A549 (cell line): Measurements from ENCODE around the gene TSSK2. TPM values are rescaled to one million over a fixed set of nuclear protein-coding genes. Genes with fewer than 3 reads are reported as not detected.

Experiments used
- ATAC-seq, 2 experiments: fragments of 200-7000 bp in 1 of 2; fragments of >200 bp in 1 of 2; cut with Nextera tagmentation in 1 of 2; cut with Tn5 transposase in 1 of 2; 3 replicates each; pipeline versions ENCODE4 v1.8.0 to v1.9.1; 2018 to 2020; ENCODE audit warnings: mild to moderate bottlenecking in 1 of 2, moderate library complexity in 1 of 2
- CTCF ChIA-PET: fragments of 300-600 bp; sonication (Branson Sonifier 250); formaldehyde crosslinking; extraction: SDS; loops from one replicate; lab custom pipeline; 2021; ENCODE audit warnings: antibody characterized with exemption, inconsistent platforms; lab: Yijun Ruan, JAX
- POLR2A ChIA-PET: fragments of 350-600 bp; formaldehyde crosslinking; extraction: SDS; loops from one replicate; lab custom pipeline; 2021; ENCODE audit warnings: antibody characterized with exemption, inconsistent platforms; lab: Yijun Ruan, JAX
- DNase-seq, 2 experiments: peaks; one replicate each; pipeline versions ENCODE4 v3.0.0 to v3.0.0-alpha.2; 2011 to 2016; ENCODE audit warnings: low read depth in 1 of 2, low spot score in 1 of 2
- FAIRE-seq: peaks from 2 replicates; lab custom pipeline; 2011; peaks lifted over from hg19 to GRCh38; lab: Jason Lieb, UNC
- H3K27ac ChIP-seq, 2 experiments: fragments of >200 bp; sonication (Bioruptor Twin); formaldehyde crosslinking; 3 replicates each; pipeline ENCODE4 v1.5.1; 2016 to 2017
- H3K4me1 ChIP-seq: fragments of >200 bp; sonication (Bioruptor Twin); formaldehyde crosslinking; 3 replicates; pipeline ENCODE4 v1.6.1; 2016
- H3K4me2 ChIP-seq: fragments of >200 bp; sonication (Bioruptor Twin); formaldehyde crosslinking; 3 replicates; pipeline ENCODE4 v1.6.1; 2016
- H3K4me3 ChIP-seq: fragments of >200 bp; sonication (Bioruptor Twin); formaldehyde crosslinking; 3 replicates; pipeline ENCODE4 v1.5.1; 2016
- H3K9me3 ChIP-seq: fragments of >200 bp; sonication (Bioruptor Twin); formaldehyde crosslinking; 3 replicates; pipeline ENCODE4 v1.6.1; 2016
- BCL3 ChIP-seq: fragments of >200 bp; sonication (Bioruptor Twin); formaldehyde crosslinking; IDR thresholded peaks from 3 replicates; pipeline ENCODE4 v1.6.1; 2016
- CEBPB ChIP-seq, 2 experiments: fragments of >200 bp in 1 of 2; sonication (Bioruptor Twin) in 1 of 2; formaldehyde crosslinking in 1 of 2; IDR thresholded peaks; 2 replicates each; pipeline ENCODE4 v1.6.1; 2012 to 2016
- CHD4 ChIP-seq: fragments of 200-600 bp; sonication (generic); IDR thresholded peaks from 2 replicates; pipeline ENCODE4 v1.6.1; 2016; ENCODE audit warnings: antibody characterized with exemption, mild to moderate bottlenecking, borderline replicate concordance
- CTCF ChIP-seq: fragments of >200 bp; sonication (Bioruptor Twin); formaldehyde crosslinking; IDR thresholded peaks from 3 replicates; pipeline ENCODE4 v1.5.1; 2016
- EHMT2 ChIP-seq: fragments of 200-600 bp; sonication (generic); IDR thresholded peaks from 2 replicates; pipeline ENCODE4 v1.6.1; 2016; ENCODE audit warnings: antibody characterized with exemption, low read depth, mild to moderate bottlenecking, moderate library complexity
- ESRRA ChIP-seq: fragments of 150-350 bp; IDR thresholded peaks from 2 replicates; pipeline ENCODE4 v1.6.1; 2014; ENCODE audit warnings: mild to moderate bottlenecking, low read length, borderline replicate concordance
- FOXS1 ChIP-seq: fragments of 250-450 bp; sonication (Bioruptor Pico); IDR thresholded peaks from 2 replicates; pipeline ENCODE4 v1.5.0; 2020; ENCODE audit warnings: mild to moderate bottlenecking, moderate library complexity
- GATA3 ChIP-seq: IDR thresholded peaks from 2 replicates; pipeline ENCODE4 v1.6.1; 2012; ENCODE audit warnings: borderline replicate concordance
- HEYL ChIP-seq: fragments of 250-450 bp; sonication (Bioruptor Pico); IDR thresholded peaks from 2 replicates; pipeline ENCODE4 v1.8.0; 2021; ENCODE audit warnings: mild to moderate bottlenecking, moderate library complexity
- HMGXB4 ChIP-seq: fragments of 250-450 bp; sonication (Bioruptor Pico); IDR thresholded peaks from 2 replicates; pipeline ENCODE4 v1.5.0; 2021; ENCODE audit warnings: mild to moderate bottlenecking, moderate library complexity, borderline replicate concordance
- HOXA7 ChIP-seq: fragments of 250-450 bp; sonication (Bioruptor Pico); IDR thresholded peaks from 2 replicates; pipeline ENCODE4 v1.5.0; 2020; ENCODE audit warnings: mild to moderate bottlenecking, moderate library complexity
- HOXB5 ChIP-seq: fragments of 250-450 bp; sonication (Bioruptor Pico); IDR thresholded peaks from 2 replicates; pipeline ENCODE4 v1.5.0; 2020; ENCODE audit warnings: mild to moderate bottlenecking, moderate library complexity
- JUN ChIP-seq, 2 experiments: fragments of >200 bp; sonication (Bioruptor Twin); formaldehyde crosslinking; IDR thresholded peaks; 2 replicates in 1 of 2; 3 replicates in 1 of 2; pipeline ENCODE4 v1.6.1; 2016 to 2017
- JUNB ChIP-seq: fragments of >200 bp; sonication (Bioruptor Twin); formaldehyde crosslinking; IDR thresholded peaks from 2 replicates; pipeline ENCODE4 v1.6.1; 2016
- KDM5A ChIP-seq: fragments of 200-600 bp; sonication (generic); IDR thresholded peaks from 2 replicates; pipeline ENCODE4 v1.6.1; 2016; ENCODE audit warnings: antibody characterized with exemption, mild to moderate bottlenecking
- MAFK ChIP-seq: fragments of 450-650 bp; IDR thresholded peaks from 2 replicates; pipeline ENCODE4 v1.6.1; 2014; ENCODE audit not compliant: partially characterized antibody
- MAX ChIP-seq: IDR thresholded peaks from 2 replicates; pipeline ENCODE4 v1.6.1; 2012
- NFE2L2 ChIP-seq: fragments of 150-350 bp; conservative IDR thresholded peaks from 2 replicates; pipeline ENCODE4 v1.6.1; 2014; ENCODE audit warnings: low read length
- NR3C1 ChIP-seq: fragments of >200 bp; sonication (Bioruptor Twin); formaldehyde crosslinking; IDR thresholded peaks from 3 replicates; pipeline ENCODE4 v1.6.1; 2017
- PBX3 ChIP-seq: IDR thresholded peaks from 2 replicates; pipeline ENCODE4 v1.6.1; 2012
- PHF8 ChIP-seq: fragments of 200-600 bp; sonication (generic); IDR thresholded peaks from 2 replicates; pipeline ENCODE4 v1.6.1; 2016; ENCODE audit warnings: low read depth, mild to moderate bottlenecking, antibody characterized with exemption, moderate library complexity, borderline replicate concordance
- POLR2A ChIP-seq: IDR thresholded peaks from 2 replicates; pipeline ENCODE4 v1.6.1; 2012; ENCODE audit warnings: mild to moderate bottlenecking, low read length
- POLR2AphosphoS2 ChIP-seq: conservative IDR thresholded peaks from 2 replicates; pipeline ENCODE4 v1.6.1; 2012; ENCODE audit warnings: low read length, improper control_type of control experiment, inconsistent platforms
- REST ChIP-seq: fragments of 200-600 bp; sonication (generic); IDR thresholded peaks from 2 replicates; pipeline ENCODE4 v1.6.1; 2016; ENCODE audit warnings: antibody characterized with exemption, mild to moderate bottlenecking, moderate library complexity
- RNF2 ChIP-seq: fragments of 200-600 bp; sonication (generic); IDR thresholded peaks from 2 replicates; pipeline ENCODE4 v1.6.1; 2016; ENCODE audit warnings: low read depth, mild to moderate bottlenecking, antibody characterized with exemption, moderate library complexity, borderline replicate concordance
- ZFP36 ChIP-seq: fragments of 450-650 bp; IDR thresholded peaks from 2 replicates; pipeline ENCODE4 v1.6.1; 2014; ENCODE audit warnings: borderline replicate concordance; ENCODE audit not compliant: partially characterized antibody
- ZNF302 ChIP-seq: fragments of 250-450 bp; sonication (Bioruptor Pico); IDR thresholded peaks from 2 replicates; pipeline ENCODE4 v1.9.0; 2021; ENCODE audit warnings: inconsistent platforms, mild to moderate bottlenecking, moderate library complexity
- ZSCAN20 ChIP-seq: fragments of 250-450 bp; sonication (Bioruptor Pico); IDR thresholded peaks from 2 replicates; pipeline ENCODE4 v1.8.0; 2022; ENCODE audit warnings: mild to moderate bottlenecking, moderate library complexity
- WGBS: methylation state at CpG from one replicate; pipeline ENCODE4 v1.1.6; 2017; ENCODE audit errors: missing lambda C conversion rate; 5-methylcytosine and 5-hydroxymethylcytosine counted together
- polyA plus RNA-seq, 4 experiments: library from polyadenylated mRNA; depleted of rRNA in 3 of 4; stranded (reverse); fragments of >200 nt; fragmentation: RNase III in 1 of 4; extraction: RNeasy Plus Mini Kit Qiagen cat#74134 plus additional on column Dnase treatment in 1 of 4; gene quantifications; 2 replicates in 3 of 4; 3 replicates in 1 of 4; pipeline ENCODE4 v1.2.3, GENCODE V29; 2011 to 2017

Gene TSSK2
- polyA plus RNA-seq, 2 of the 4 experiments (the other 2 are of a cell fraction) = not detected

- TF ChIP-seq EHMT2 (no peak), FOXS1 (CRISPR knock-in tag) (no peak)
Observed at GRCh38 chr22:19121631-19122142, 9.4 kb upstream of the TSSK2 start (continued).

- peak within 1 kb of the TSS; percentile 87 to 96 for H3K27ac ChIP-seq
- POLR2A ChIA-PET = interaction anchor here (0.6 to 1.5 kb wide), 3 partner anchors 11 to 38 kb away, joined by 4 to 6 read pairs (median 5); partner anchors contain the start of gene ESS2
- WGBS = 1% methylated on average over 13 of the region's 67 CpGs
- H3K4me1 ChIP-seq = peaks cover 15% of the 10 kb centered on the region; the same call in 2 of the 3 replicates
- ATAC-seq (peak; percentile 94 to 98), DNase-seq (peak; percentile 87 to 92), FAIRE-seq (no peak)
- H3K4me2 ChIP-seq = peak within 1 kb of the TSS; percentile 97
- H3K9me3 ChIP-seq = no peaks in the 10 kb centered on the region
- CTCF ChIA-PET = interaction anchor here (1.3 kb wide), 1 partner anchor 11 kb away, joined by 3 read pairs; no protein-coding TSS in a partner anchor
- peak within 1 kb of the TSS; percentile 86 for H3K4me3 ChIP-seq
- TF ChIP-seq NFE2L2 (no peak), JUN (IDR thresholded peaks at IDR 0.05) (peak in 1 of 2 experiments; percentile 48; a peak in 1 of 5 replicates), ZFP36 (no peak), HOXB5 (CRISPR knock-in tag) (no peak), HOXA7 (no peak), RNF2 (no peak), ZSCAN20 (CRISPR knock-in tag) (no peak), POLR2AphosphoS2 (no peak), HMGXB4 (CRISPR knock-in tag) (no peak), REST (no peak), CEBPB (IDR thresholded peaks at IDR 0.05) (no peak), MAX (peak; percentile 30; the same call in 1 of the 2 replicates), ESRRA (no peak), CHD4 (no peak), CTCF (no peak), GATA3 (no peak), KDM5A (no peak), MAFK (no peak), PBX3 (no peak), ZNF302 (no peak), JUNB (no peak), BCL3 (no peak), NR3C1 (no peak), POLR2A (peak; percentile 88), HEYL (CRISPR knock-in tag) (no peak), PHF8 (peak; percentile 65; the same call in 1 of the 2 replicates), EHMT2 (no peak)
Observed at GRCh38 chr22:19122143-19122751, 8.9 kb upstream of the TSSK2 start, which contains the start of gene DGCR2. Gene DGCR2, minus strand, starts transcription at chr22:19122412. Its CDS starts 206 bp downstream, at chr22:19122206.
